ENCODE results near the gene AURKAIP1. TPM values are rescaled to one million over a fixed set of nuclear protein-coding genes. Genes with fewer than 3 reads are reported as not detected.

The AURKAIP1 gene
- total and polyA plus RNA-seq, 9 of the 15 experiments (the other 6 are each of a cell fraction or from before 2014, with no cell fraction given) = 7.8 to 478 (median 92.0) TPM

DNA sequence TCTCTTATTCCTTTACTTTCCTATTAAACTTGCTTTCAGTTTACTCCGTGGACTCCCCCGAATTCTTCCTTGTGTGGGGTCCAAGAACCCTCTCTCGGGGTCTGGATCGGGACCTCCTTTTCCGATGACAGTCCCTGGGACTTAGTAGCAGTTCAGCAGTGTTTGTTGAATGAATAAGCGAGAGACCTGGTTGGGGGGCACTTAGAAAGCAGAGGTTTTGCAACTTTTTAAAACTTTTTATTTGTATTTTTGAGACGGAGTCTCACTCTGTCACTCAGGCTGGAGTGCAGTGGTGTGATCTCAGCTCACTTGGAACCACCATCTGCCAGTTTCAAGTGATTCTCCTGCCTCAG lies 48.2 kb upstream of the AURKAIP1 start:
- Histone ChIP-seq H3K27ac (ENCODE audit: extremely low read depth, low read depth, low read length) (no peak overlapping the region), H3K9me1 (ENCODE audit: control insufficient read depth, insufficient read depth, low read length) (no peaks in the 10 kb centered on the region), H3K9ac (ENCODE audit: insufficient read depth in 1 of 2, low read depth in 2 of 2, low read length in 2 of 2) (no peak overlapping the region; a peak in 1 of 4 replicates), H3K36me3 (ENCODE audit: control insufficient read depth, insufficient read depth, low read length) (no peaks in the 10 kb centered on the region), H3K4me3 (no peak overlapping the region), H2AFZ (ENCODE audit: low read depth, low read length) (peak overlapping the region; percentile 41; the same call in 1 of the 2 replicates), H3K27me3 (ENCODE audit: control insufficient read depth in 2 of 2, insufficient read depth in 2 of 2, low read length in 2 of 2) (no peaks in the 10 kb centered on the region), H3K4me1 (replicated peaks in 1 of 2; ENCODE audit: control insufficient read depth in 2 of 2, insufficient read depth in 2 of 2, low read length in 2 of 2) (peaks cover 3 to 49% of the 10 kb centered on the region in 2 experiments; a peak in 4 of 5 replicates), H3K4me2 (ENCODE audit: insufficient read depth, low read length) (peak overlapping the region; percentile 22; the same call in 1 of the 2 replicates), H4K20me1 (replicated peaks; ENCODE audit: control insufficient read depth, insufficient read depth, low read length) (no peaks in the 10 kb centered on the region), H3K9me3 (replicated peaks; ENCODE audit: control insufficient read depth, insufficient read depth, low read depth, low read length) (no peaks in the 10 kb centered on the region), H3K79me2 (ENCODE audit: control insufficient read depth, insufficient read depth, low read length) (no peaks in the 10 kb centered on the region)
- no TSS peak for BruUV-seq (replicated peaks)
- ChIA-PET CTCF (ENCODE audit: low intra/inter-chr PET ratio) (no interaction called here), POLR2A (interaction anchor here (1.1 to 1.4 kb wide), 2 partner anchors 11 to 31 kb away, joined by 4 to 5 read pairs; no protein-coding TSS in a partner anchor)
- TF ChIP-seq U2AF2 (optimal IDR thresholded peaks at IDR 0.05; ENCODE audit: low read depth, low read length) = no peak
- no peak for TF ChIP-seq HEY1 (CRISPR knock-in tag; IDR thresholded peaks at IDR 0.05; ENCODE audit: borderline replicate concordance)
- TF ChIP-seq BCOR (IDR thresholded peaks at IDR 0.05) = peak; percentile 41; the same call in 1 of the 2 replicates
- TF ChIP-seq ELF1 (tag; IDR thresholded peaks at IDR 0.05) = peak; percentile 9; the same call in 1 of the 2 replicates
- peak; percentile 97 for TF ChIP-seq ZNF3 (CRISPR knock-in tag; IDR thresholded peaks at IDR 0.05)
- no peak for TF ChIP-seq CEBPG (CRISPR knock-in tag; IDR thresholded peaks at IDR 0.05)
- TF ChIP-seq CEBPG (tag; conservative IDR thresholded peaks at IDR 0.05 in 1 of 2, IDR thresholded peaks at IDR 0.05 in 1 of 2) = no peak
- TF ChIP-seq KDM1A (IDR thresholded peaks at IDR 0.05) = peak in 1 of 2 experiments; percentile 35; a peak in 1 of 4 replicates
- intact Hi-C loops (cut with micrococcal nuclease) = no loop called here
- in situ Hi-C loops (cut with MboI) = no loop called here
- no peak for DNase-seq (ENCODE audit: extremely low read depth in 1 of 4, low spot score in 3 of 4)
- FAIRE-seq = no peak
- 42% methylated on average over 7 of the region's 7 CpGs for WGBS (ENCODE audit: insufficient coverage, low coverage, missing lambda C conversion rate)
- no peak for ATAC-seq

All from K562 (cell line).